Mucosa of descending colon (tissue), 3 donors: Measurements from ENCODE around the gene IRF8. TPM values are rescaled to one million over a fixed set of nuclear protein-coding genes. Genes with fewer than 3 reads are reported as not detected.

ENCODE experiments used
- ATAC-seq: fragments of 200-7000 bp; cut with Tn5 transposase; one replicate; pipeline ENCODE4 v1.9.1; 2020; ENCODE audit warnings: mild to moderate bottlenecking, moderate library complexity
- DNase-seq, 3 donors: peaks; one replicate each; pipeline ENCODE4 v3.0.0-alpha.2; 2020
- H3K36me3 ChIP-seq: fragments of 200-600 bp; one replicate; pipeline ENCODE4 v1.8.0; 2021; ENCODE audit warnings: low read depth, mild to moderate bottlenecking
- H3K4me1 ChIP-seq: fragments of 200-600 bp; one replicate; pipeline ENCODE4 v1.8.0; 2021; ENCODE audit warnings: low read depth, mild to moderate bottlenecking
- H3K4me3 ChIP-seq: fragments of 200-600 bp; one replicate; pipeline ENCODE4 v1.8.0; 2021; ENCODE audit warnings: mild to moderate bottlenecking
- H3K9me3 ChIP-seq: fragments of 200-600 bp; one replicate; pipeline ENCODE4 v1.8.0; 2021; ENCODE audit warnings: mild to moderate bottlenecking
- intact Hi-C, 2 donors: fragments of 100-400 bp; cut with DNase I in 1 of 2; cut with micrococcal nuclease in 1 of 2; formaldehyde crosslinking; loops; one replicate each; pipeline versions ENCODE4 v1.11.0 to v1.11.1; 2022; cut with DNase I, micrococcal nuclease
- total RNA-seq, 3 donors: library from RNA; stranded (reverse); fragmentation: NEBNext Ultra II Directional in 2 of 3; extraction: Animal tissue kit (Norgen Biotek cat#: 25700) in 2 of 3; gene quantifications; one replicate each; pipeline versions ENCODE4 v1.2.1 to v1.2.4, GENCODE V29; 2021 to 2023
- TF ChIP-seq, protein P1 (sequence below): fragments of 200-600 bp; IDR thresholded peaks from one replicate; pipeline ENCODE4 v1.8.0; 2022; ENCODE audit warnings: antibody characterized with exemption, mild to moderate bottlenecking
- donor health status: DM: no; HTN: no; CAD: no; lungs with moderate emphysema.
- donor health status: DM: no; HTN: no; CAD: no.
- donor health status: DM: no; HTN: yes; CAD: no.

IRF8 gene
- total RNA-seq, 3 donors from 2014 or later: 28.8 to 55.8 (median 36.5) TPM

GRCh38 chr16:85948138-85948509 lies 49.2 kb downstream of the IRF8 start:
- Histone ChIP-seq H3K36me3 (no peaks in the 10 kb centered on the region), H3K4me1 (no peaks in the 10 kb centered on the region), H3K9me3 (no peaks in the 10 kb centered on the region), H3K4me3 (no peak overlapping the region)
- TF ChIP-seq, protein P1, sequence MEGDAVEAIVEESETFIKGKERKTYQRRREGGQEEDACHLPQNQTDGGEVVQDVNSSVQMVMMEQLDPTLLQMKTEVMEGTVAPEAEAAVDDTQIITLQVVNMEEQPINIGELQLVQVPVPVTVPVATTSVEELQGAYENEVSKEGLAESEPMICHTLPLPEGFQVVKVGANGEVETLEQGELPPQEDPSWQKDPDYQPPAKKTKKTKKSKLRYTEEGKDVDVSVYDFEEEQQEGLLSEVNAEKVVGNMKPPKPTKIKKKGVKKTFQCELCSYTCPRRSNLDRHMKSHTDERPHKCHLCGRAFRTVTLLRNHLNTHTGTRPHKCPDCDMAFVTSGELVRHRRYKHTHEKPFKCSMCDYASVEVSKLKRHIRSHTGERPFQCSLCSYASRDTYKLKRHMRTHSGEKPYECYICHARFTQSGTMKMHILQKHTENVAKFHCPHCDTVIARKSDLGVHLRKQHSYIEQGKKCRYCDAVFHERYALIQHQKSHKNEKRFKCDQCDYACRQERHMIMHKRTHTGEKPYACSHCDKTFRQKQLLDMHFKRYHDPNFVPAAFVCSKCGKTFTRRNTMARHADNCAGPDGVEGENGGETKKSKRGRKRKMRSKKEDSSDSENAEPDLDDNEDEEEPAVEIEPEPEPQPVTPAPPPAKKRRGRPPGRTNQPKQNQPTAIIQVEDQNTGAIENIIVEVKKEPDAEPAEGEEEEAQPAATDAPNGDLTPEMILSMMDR: no peak
- intact Hi-C loops: no loop called here
- ATAC-seq (peak; percentile 5), DNase-seq (peak in 1 of 3 donors; percentile 50)

GRCh38 chr16:85948616-85949265 lies 49.8 kb downstream of the IRF8 start:
- H3K9me3 ChIP-seq: no peaks in the 10 kb centered on the region
- intact Hi-C loops: no loop called here
- H3K4me1 ChIP-seq: no peaks in the 10 kb centered on the region
- no peaks in the 10 kb centered on the region for H3K36me3 ChIP-seq
- ATAC-seq (no peak), DNase-seq (peak in 1 of 3 donors; percentile 33)
- no peak overlapping the region for H3K4me3 ChIP-seq
- TF ChIP-seq, protein P1: no peak

DNA sequence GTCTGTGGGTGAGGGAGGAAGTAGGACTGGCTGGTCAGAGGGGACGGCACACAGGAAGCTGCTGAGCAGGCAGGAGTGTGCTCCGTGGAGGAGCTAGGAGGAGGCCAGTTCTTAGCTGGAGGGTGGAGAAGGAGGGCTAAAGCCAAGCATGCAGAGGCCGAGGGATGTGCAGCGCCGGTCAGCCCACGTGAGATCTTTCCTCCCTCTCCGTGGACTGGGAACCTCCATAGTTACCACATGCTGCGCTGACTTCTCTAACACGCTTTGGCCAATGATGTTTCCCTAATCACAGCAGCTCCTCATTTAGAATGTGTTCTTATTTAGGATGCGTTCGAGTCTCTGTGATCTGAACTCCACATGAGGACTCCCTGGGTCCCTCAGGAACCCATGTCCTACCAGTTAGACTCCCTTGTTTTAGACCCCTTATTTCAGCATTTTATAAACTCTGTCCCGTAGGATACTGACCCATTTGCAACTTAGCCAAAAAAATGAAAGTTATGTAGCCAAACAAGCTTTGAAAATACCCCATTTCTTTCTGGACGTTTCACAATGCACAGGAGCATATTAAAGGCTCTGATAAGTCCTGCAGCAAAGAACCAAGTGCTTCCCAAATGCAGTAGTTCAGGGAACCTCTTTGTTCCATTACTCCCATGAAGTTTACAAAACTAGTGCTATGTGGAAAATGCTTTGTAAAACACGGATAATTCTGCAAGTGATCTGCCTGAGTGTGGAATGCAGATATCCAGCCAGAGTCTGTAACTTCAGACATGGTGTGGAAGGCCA lies 51.4 kb downstream of the IRF8 start:
- DNase-seq (peak in 1 of 3 donors; percentile 25), ATAC-seq (no peak)
- H3K4me1 ChIP-seq: no peaks in the 10 kb centered on the region
- H3K9me3 ChIP-seq: no peaks in the 10 kb centered on the region
- intact Hi-C loops: no loop called here
- H3K4me3 ChIP-seq: no peak overlapping the region
- H3K36me3 ChIP-seq: no peaks in the 10 kb centered on the region
- TF ChIP-seq, protein P1: no peak

DNA sequence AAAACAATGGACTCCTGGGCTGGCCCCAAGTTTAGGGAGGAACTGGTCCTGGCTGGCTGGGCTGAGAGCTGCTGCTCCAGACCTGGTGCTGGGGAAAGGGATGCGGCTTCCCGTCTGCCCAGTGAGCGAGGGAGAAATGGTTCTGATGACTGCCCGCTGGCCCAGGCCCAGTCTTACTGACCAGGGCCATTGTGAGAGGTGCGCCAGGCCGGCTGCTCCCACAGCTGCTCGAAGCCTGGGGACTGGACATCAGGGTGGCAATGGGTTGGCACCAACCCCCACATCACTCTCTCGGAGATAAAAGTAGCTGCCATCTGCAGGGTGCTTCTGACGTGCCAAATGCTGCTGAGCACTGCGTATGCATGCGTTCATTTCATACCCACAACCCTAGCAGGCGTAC lies 53.2 kb downstream of the IRF8 start:
- DNase-seq (peak in 1 of 3 donors; percentile 37), ATAC-seq (no peak)
- no peaks in the 10 kb centered on the region for H3K4me1 ChIP-seq
- intact Hi-C loops: no loop called here
- TF ChIP-seq, protein P1: no peak
- H3K9me3 ChIP-seq: no peaks in the 10 kb centered on the region
- H3K4me3 ChIP-seq: no peak overlapping the region
- no peaks in the 10 kb centered on the region for H3K36me3 ChIP-seq

GRCh38 chr16:85952811-85953210 lies 53.8 kb downstream of the IRF8 start:
- ATAC-seq (no peak), DNase-seq (no peak)
- Histone ChIP-seq H3K4me3 (no peak overlapping the region), H3K9me3 (no peaks in the 10 kb centered on the region), H3K4me1 (no peaks in the 10 kb centered on the region), H3K36me3 (no peaks in the 10 kb centered on the region)
- TF ChIP-seq, protein P1: no peak
- intact Hi-C loops: no loop called here
